Activated CD8-positive, alpha-beta memory T cell treated with anti-CD3 and anti-CD28 coated beads for 1 hour (primary cell): Measurements from ENCODE around the gene WT1.
"Not testable (repeated sequence)": the region's sequence is repeated elsewhere in the genome, so short reads cannot be mapped to it uniquely, and the experiment has no call there.

Source experiments
- DNase-seq, 2 donors: peaks; one replicate each; pipeline ENCODE4 v3.0.0-alpha.2; 2020; ENCODE audit warnings: low read depth in 1 of 2; ENCODE audit errors: extremely low read depth in 1 of 2

Gene WT1

DNA sequence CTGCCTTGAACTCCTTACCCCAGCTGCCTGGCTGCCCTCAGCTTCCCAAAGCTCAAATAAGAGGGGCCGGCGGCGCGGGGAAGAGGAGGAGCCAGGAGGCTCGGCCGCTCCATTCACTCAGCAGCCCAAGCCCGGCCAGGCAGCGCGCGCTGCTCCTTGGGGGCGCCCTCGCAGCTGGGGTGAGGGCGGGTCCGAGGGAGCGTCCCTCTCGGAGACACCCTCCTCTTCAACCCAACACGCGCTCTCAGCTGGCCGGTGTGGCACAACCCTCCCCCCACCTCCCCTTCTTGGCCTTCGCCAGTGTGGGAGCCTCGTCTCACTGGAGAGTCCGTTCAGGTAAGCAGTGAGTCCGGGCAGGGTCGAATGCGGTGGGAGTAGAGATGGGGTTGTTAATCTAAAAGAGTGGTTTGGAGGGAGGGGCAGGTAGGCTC, at the start of gene WT1:
Gene WT1 (minus strand): TSS at position 29 of the 431 bp plus-strand sequence.
- DNase-seq: no peak

DNA sequence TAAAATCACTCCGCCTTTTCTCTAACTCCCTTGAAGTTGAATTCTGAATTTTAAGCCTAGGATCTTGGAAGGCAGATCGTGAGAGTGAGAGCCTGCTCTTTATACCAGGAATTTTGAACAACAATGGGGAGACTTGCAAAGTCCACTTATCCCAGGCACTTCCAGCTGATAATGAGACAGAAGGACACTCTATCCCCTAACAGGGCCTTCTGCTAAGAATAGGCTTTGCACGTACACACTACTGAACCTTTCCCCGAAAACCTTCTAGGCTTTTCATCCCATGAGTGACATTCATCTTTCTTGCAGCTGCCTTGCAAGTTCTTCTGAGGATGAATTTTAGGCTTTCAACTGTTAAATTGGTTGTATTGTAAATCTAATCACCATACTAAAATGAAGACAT, 44.0 kb upstream of the WT1 start:
- no peak for DNase-seq

GRCh38 chr11:32478277-32478731, 43.0 kb upstream of the WT1 start:
- DNase-seq: no peak

DNA sequence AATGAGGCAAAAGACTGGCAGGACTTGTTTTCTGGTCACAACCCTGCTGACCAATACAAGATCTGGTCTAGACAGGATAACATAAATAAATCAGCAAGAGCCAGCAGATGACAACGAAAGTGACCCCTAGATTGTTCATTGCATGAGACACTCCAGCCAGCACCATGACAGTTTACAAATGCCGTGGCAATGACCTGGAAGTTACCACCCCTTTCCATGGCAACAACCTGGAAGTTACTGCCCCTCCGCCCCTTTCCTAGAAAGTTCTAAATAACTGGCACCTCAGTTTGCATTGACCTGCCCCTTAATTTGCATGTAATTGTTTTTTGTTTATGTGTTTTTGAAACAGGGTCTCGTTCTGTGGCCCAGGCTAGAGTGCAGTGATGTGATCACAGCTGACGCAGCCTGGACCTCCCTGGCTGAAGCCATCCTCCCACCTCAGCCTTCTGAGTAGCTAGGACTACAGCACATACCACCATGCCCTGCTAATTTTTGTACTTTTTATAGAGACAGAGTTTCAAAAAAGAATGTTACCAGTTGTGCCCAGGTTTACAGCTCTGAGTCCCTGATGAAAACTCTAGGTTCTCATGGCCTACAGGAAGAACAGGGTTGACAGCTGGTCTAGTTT, 38.1 kb upstream of the WT1 start:
- no peak for DNase-seq

- no peak for DNase-seq
Observed at GRCh38 chr11:32472226-32472625, 36.9 kb upstream of the WT1 start.

DNA sequence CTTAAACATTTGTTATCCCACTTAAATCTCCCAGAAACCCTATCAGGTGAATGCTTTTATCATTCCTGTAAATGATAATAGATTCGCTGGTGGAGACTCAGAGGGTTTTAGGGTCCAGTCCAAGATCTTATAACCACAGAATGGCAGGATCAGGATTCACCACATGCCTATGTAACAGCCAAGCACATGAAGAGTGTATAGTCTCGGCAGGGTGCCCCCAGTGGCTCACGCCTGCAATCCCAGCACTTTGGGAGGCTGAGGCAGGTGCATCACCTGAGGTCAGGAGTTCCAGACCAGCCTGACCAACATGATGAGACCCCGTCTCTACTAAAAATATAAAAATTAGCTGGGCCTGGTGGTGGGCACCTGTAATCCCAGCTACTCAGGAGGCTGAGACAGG, 36.2 kb upstream of the WT1 start:
- not testable (repeated sequence) for DNase-seq

- DNase-seq: no peak
Observed at GRCh38 chr11:32469791-32470190, 34.5 kb upstream of the WT1 start.

DNA sequence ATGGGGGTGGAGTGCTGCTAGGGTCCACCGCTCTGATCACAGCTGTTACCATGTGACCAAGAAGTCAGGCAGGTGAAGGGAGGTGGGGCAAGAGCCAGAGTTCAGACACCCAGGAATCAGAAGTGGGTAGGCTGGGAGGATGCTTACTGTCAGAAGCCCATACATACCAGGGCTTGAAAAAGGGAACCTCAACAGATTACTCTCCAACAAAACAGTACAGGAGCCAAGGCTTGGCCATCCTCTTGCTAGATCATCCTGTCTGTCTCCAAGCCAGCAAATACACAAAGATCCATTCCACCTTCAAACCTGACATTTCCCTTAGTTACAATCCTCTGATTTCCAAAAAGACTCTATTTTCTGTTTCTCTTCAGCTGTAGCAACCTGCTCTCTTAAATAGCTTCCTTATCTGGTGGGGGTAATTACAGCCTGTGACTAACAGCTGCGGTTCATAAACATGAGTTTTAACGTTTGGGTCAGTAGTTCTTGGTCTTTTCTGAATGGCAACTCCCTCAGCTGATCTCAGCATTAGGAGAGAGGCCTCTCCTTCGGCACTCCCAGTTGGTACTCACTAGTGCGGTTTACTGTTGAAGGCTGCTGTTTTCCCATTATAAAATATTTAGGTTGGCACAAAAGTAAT, 31.1 kb upstream of the WT1 start:
- no peak for DNase-seq

GRCh38 chr11:32464078-32464477, 28.7 kb upstream of the WT1 start:
- no peak for DNase-seq

DNA sequence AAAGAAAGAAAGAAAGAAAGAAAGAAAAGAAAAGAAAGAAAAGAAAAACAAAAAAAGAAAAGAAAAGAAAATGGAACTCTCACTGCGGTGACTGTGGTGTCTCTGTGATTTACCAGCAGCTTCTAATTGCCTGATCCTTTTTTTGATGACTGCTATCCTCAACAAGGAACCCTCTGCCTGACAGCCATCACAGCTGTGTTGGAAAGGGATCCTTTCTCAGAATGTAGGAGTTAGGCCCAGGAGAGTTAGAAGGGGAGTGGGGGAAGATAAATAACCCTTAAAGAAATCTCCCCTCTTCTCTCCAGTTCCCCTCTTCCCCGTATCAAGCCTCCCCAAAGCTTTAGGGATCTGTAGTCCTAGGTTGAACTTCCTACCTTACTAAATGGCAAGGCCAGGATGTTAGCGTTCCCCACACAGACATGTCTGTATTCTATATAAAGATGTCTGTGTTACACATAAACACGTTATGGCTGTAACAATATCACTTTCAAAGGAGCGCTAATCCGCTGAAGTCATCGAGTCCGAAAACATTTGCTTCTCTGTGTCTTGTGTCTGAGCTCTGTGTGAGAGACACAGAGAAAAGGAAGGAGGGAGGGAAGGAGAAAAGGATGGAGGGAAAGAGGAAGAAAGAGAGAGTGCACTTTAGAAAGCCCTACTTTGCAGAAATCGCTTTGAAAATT, 26.8 kb upstream of the WT1 start:
- DNase-seq: no peak

DNA sequence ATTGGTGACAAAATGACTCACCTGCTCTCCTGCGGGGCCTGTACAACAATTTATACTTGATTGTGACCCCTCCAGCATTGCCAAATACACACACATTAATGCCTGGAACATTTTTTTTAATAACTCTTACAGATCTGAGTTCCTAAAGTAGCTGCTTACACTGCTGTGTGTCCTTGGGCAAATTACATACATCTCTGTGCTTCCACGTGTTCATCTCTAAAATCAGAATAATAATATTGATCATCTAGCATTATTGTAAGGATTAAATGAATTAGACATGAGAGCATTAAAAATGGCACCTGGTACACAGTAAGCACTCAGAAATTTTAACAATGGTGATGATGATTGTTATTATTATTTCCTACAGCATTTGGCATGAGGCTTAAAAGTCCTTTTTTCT, 21.5 kb upstream of the WT1 start:
- DNase-seq: no peak

DNA sequence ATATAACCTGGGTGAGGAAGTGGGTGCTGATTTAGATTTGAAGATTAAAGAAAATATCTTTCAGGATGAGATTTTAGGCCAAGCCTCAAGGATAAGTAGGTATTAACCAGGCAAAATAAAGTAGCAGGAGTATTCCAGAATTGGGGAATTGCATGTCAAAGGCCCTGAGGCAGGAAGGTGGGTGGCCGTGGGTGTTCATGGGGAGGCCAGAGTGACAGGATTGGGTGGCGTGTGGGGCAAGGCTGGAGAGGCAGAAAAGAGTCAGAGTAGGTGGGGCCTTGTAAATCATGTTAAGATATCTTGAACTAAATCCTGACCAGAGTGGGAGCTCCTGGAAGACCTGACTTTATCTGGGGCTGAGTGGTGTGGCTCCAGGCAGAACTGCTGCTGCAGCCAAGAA, 19.7 kb upstream of the WT1 start:
- no peak for DNase-seq

DNA sequence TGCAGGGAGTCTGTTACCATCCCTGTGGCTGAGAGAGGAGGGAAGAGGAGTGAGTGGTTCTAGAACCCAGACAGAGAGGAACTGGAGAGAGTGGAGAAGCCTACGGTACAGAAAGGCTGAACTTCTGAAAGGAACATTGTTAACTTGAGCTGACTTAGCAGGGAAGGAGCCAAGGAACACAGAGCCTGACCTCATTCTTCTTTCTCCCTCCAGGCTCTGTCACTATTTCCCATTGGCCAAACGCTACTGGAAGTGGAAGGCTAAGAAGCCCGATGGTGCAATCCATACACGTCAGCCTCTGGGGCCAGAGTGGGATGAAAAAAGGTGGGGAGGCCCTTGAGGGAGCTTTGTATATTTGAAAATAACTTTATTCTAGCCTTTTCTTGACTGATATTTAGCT, 16.5 kb upstream of the WT1 start:
- no peak for DNase-seq

DNA sequence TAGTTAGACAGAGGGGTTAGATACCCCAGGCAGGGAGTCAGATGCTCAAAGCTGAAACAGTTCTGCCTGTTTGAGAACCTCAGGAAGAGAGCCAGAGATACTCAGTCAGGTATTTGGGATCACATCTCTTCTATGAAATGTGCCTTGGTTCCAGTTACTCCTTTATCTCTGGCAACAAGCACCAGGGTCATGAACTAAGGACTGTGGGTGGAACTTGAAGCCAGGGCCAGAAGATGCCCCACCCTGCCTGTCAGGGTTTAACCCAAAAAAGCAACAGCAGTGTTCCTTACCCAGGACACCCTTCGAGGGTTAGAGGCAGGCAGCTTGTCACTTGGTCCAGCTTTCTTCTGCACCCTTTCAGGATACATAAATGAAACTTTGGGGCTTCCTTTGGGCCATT, 15.0 kb upstream of the WT1 start:
- no peak for DNase-seq

- no peak for DNase-seq
Observed at GRCh38 chr11:32448232-32448631, 12.9 kb upstream of the WT1 start.

DNA sequence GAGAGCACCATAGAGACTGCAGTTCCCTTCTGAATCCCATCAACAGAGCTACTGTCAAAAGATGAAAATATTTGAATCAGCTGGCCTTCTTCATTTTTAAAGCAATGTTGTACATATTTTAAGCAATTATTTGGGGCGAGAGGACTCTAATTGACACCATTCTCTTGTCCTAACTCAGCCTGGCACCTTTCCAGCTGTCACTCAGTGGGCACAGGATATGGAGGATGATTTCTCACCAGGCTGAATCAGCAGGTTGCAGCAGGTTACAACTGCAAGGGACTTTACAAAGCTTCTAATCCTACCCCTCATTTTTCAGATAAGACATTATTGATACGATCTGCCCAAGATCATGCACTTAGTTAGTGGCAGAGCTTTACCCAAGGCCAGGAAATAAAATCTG, 11.9 kb upstream of the WT1 start:
- no peak for DNase-seq

GRCh38 chr11:32446227-32446626, 10.9 kb upstream of the WT1 start:
- no peak for DNase-seq

DNA sequence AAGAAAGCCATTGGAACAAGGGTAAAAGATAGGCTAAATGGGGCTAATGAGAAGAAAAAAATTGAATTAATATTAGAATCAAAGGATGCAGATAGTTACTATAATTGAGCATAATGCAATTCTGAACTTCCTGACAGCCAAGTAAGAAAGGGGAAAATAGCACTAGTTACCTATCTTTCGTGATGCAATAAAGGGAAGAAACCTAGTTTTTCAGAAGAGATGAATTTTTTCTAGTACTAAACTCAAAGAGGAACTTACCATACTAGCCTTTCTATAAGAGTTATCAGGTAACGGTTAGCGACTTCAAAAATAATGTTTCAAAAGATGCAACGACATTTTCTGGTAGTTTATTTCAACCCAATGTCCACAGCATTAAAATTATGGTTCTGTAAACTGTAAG, 8.8 kb upstream of the WT1 start:
- DNase-seq: no peak

GRCh38 chr11:32440916-32441315, 5.6 kb upstream of the WT1 start:
- DNase-seq: no peak

- no peak for DNase-seq
Observed at GRCh38 chr11:32440312-32440908, 5.1 kb upstream of the WT1 start.

- no peak for DNase-seq
Observed at GRCh38 chr11:32439501-32440210, 4.3 kb upstream of the WT1 start.
